Progenitor cell of endocrine pancreas (in vitro differentiated cells): Measurements from ENCODE around the gene SLC25A26. TPM values are rescaled to one million over a fixed set of nuclear protein-coding genes. Genes with fewer than 3 reads are reported as not detected.

ENCODE experiments used
- DNase-seq: peaks from one replicate; pipeline ENCODE4 v3.0.0; 2021; ENCODE audit warnings: low spot score; ENCODE audit not compliant: unreplicated experiment
- H3K27ac Mint-ChIP-seq: 2 replicates; pipeline ENCODE4 v1.8.0; 2021; ENCODE audit warnings: mild to moderate bottlenecking, moderate library complexity, mixed read lengths
- H3K27me3 Mint-ChIP-seq: 2 replicates; pipeline ENCODE4 v1.8.0; 2021; ENCODE audit warnings: mixed read lengths
- H3K36me3 Mint-ChIP-seq: 2 replicates; pipeline ENCODE4 v1.8.0; 2022; ENCODE audit warnings: mixed read lengths; ENCODE audit not compliant: insufficient read depth
- H3K4me1 Mint-ChIP-seq: 2 replicates; pipeline ENCODE4 v1.8.0; 2021; ENCODE audit warnings: low read depth, mixed read lengths
- H3K4me3 Mint-ChIP-seq: 2 replicates; pipeline ENCODE4 v1.8.0; 2021; ENCODE audit warnings: low read depth, mild to moderate bottlenecking, moderate library complexity, mixed read lengths
- H3K9me3 Mint-ChIP-seq: 2 replicates; pipeline ENCODE4 v1.8.0; 2021; ENCODE audit warnings: low read depth, mixed read lengths
- CTCF ChIP-seq: fragments of 200-600 bp; sonication (generic); IDR thresholded peaks from one replicate; pipeline ENCODE4 v1.5.0; 2021; ENCODE audit warnings: antibody characterized with exemption, mild to moderate bottlenecking; ENCODE audit not compliant: unreplicated experiment
- long read RNA-seq: library from polyadenylated mRNA; unstranded; transcript quantifications from one replicate; pipeline ENCODE4 v2.0.0, GENCODE V29; 2020
- total RNA-seq: library from RNA; stranded (reverse); gene quantifications from 2 replicates; pipeline ENCODE4 v1.2.1, GENCODE V29; 2021

The SLC25A26 gene
- total RNA-seq = 16.8 and 18.9 TPM in 2 replicates
- long read RNA-seq, transcript SLC25A26-201 (9 exons, 1,023 nt) = major isoform, 14 of 64 reads
- long read RNA-seq, partial matches to known transcripts = 34 of 64 reads
- long read RNA-seq, other reads (novel, unspliced or antisense) = 15 of 64 reads

- Mint-ChIP-seq H3K9me3 (no peaks in the 10 kb centered on the region), H3K4me1 (peaks cover 12% of the 10 kb centered on the region), H3K36me3 (no peaks in the 10 kb centered on the region), H3K27ac (peak within 1 kb of the TSS; percentile 97), H3K4me3 (peak within 1 kb of the TSS; percentile 86), H3K27me3 (no peaks in the 10 kb centered on the region)
- TF ChIP-seq CTCF = no peak
- DNase-seq = peak; percentile 96
These were observed at the start of gene SLC25A26 for GRCh38 chr3:66220602-66221377. Gene SLC25A26, plus strand, starts transcription at chr3:66221001. Its CDS starts 94 bp downstream, at chr3:66221095.

- Mint-ChIP-seq H3K4me3 (no peak overlapping the region), H3K9me3 (no peaks in the 10 kb centered on the region), H3K4me1 (no peaks in the 10 kb centered on the region), H3K27me3 (peaks cover 6% of the 10 kb centered on the region), H3K27ac (no peak overlapping the region), H3K36me3 (no peaks in the 10 kb centered on the region)
- TF ChIP-seq CTCF = no peak
- DNase-seq = no peak
These were observed 48.4 kb upstream of the SLC25A26 start for GRCh38 chr3:66172394-66172793.

DNA sequence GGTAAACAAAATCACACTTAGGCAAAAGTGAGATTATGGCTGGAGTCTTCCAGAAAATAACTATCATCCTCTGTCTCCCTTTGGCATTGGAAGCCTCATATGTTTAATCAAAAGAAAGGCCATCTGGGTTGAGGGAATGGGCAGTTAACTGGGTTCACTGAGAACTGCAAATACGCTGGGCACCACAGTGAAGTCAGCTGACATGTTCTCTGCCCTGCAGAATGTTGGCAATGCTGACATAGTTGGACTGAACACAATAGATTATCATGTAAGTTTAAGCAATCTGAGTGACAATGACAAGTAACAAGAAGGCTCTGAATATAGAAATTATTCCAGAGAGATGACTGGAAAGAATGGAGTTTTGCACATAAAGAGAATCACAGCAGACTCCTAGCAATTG lies 43.8 kb upstream of the SLC25A26 start:
- no peak for TF ChIP-seq CTCF
- no peak overlapping the region for H3K27ac Mint-ChIP-seq
- no peaks in the 10 kb centered on the region for H3K9me3 Mint-ChIP-seq
- peaks cover 6% of the 10 kb centered on the region for H3K4me1 Mint-ChIP-seq
- peaks cover 7% of the 10 kb centered on the region for H3K27me3 Mint-ChIP-seq
- DNase-seq = no peak
- H3K4me3 Mint-ChIP-seq = no peak overlapping the region
- no peaks in the 10 kb centered on the region for H3K36me3 Mint-ChIP-seq

- H3K27me3 Mint-ChIP-seq = peaks cover 7% of the 10 kb centered on the region
- H3K27ac Mint-ChIP-seq = peak overlapping the region; percentile 28
- no peaks in the 10 kb centered on the region for H3K9me3 Mint-ChIP-seq
- no peak for TF ChIP-seq CTCF
- no peak for DNase-seq
- H3K36me3 Mint-ChIP-seq = no peaks in the 10 kb centered on the region
- H3K4me1 Mint-ChIP-seq = peaks cover 10% of the 10 kb centered on the region
- H3K4me3 Mint-ChIP-seq = no peak overlapping the region
These were observed 42.6 kb upstream of the SLC25A26 start for GRCh38 chr3:66178206-66178605.

DNA sequence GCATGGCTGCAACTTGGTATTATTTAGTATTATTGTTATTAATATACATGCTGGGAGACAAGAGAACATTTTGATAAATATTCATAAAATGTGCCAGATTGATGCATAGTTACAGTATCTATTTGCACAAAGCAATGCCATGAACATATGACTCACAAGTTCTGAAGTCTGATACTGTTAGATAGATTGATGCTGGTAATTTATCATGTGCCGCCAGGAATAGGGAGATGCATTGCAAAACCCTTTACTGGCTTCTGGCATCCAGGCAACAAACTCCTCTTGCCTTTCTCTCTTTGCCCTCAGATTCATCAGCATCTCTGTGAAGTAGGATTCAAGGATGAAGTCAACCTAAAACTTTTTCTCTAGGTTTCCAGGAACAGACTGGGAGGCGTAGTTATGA lies 41.0 kb upstream of the SLC25A26 start:
- Mint-ChIP-seq H3K27me3 (peaks cover 7% of the 10 kb centered on the region), H3K4me1 (peaks cover 10% of the 10 kb centered on the region), H3K36me3 (no peaks in the 10 kb centered on the region), H3K27ac (no peak overlapping the region), H3K9me3 (no peaks in the 10 kb centered on the region), H3K4me3 (no peak overlapping the region)
- TF ChIP-seq CTCF = no peak
- DNase-seq = no peak
